DOHH2 (cell line): ENCODE measurements around the gene CYRIA.

Experiments used
- H3F3A ChIP-seq: fragments of 200-600 bp; sonication (generic), shearing (Covaris generic); 2 replicates; pipeline ENCODE4 v1.6.0; 2016; ENCODE audit warnings: antibody characterized with exemption, mild to moderate bottlenecking; ENCODE audit not compliant: control insufficient read depth, insufficient read depth
- H3K27ac ChIP-seq: fragments of 200-600 bp; sonication (generic); 2 replicates; pipeline ENCODE4 v1.5.1; 2014; ENCODE audit warnings: low read depth, mild to moderate bottlenecking, low read length, moderate library complexity
- H3K27me3 ChIP-seq: fragments of 200-600 bp; sonication (generic); 2 replicates; pipeline ENCODE4 v1.6.1; 2014; ENCODE audit warnings: mild to moderate bottlenecking, low read length, mixed read lengths; ENCODE audit not compliant: control insufficient read depth
- H3K36me3 ChIP-seq: fragments of 200-600 bp; sonication (generic); 2 replicates; pipeline ENCODE4 v1.6.1; 2014; ENCODE audit warnings: mild to moderate bottlenecking, low read length, moderate library complexity, mixed read lengths; ENCODE audit not compliant: control insufficient read depth
- H3K4me1 ChIP-seq: fragments of 200-600 bp; sonication (generic); 2 replicates; pipeline ENCODE4 v1.6.1; 2014; ENCODE audit warnings: mild to moderate bottlenecking, low read length, mixed read lengths; ENCODE audit not compliant: control insufficient read depth
- H3K4me2 ChIP-seq: fragments of 200-600 bp; sonication (generic); 2 replicates; pipeline ENCODE4 v1.6.0; 2014; ENCODE audit warnings: mild to moderate bottlenecking, low read length, moderate library complexity
- H3K4me3 ChIP-seq: fragments of 200-600 bp; sonication (generic); 2 replicates; pipeline ENCODE4 v1.5.1; 2014; ENCODE audit warnings: mild to moderate bottlenecking, low read length, mixed read lengths
- H3K79me2 ChIP-seq: fragments of 200-600 bp; sonication (generic); 2 replicates; pipeline ENCODE4 v1.6.1; 2014; ENCODE audit warnings: mild to moderate bottlenecking, low read length, mixed read lengths; ENCODE audit not compliant: control insufficient read depth
- H3K9me2 ChIP-seq: fragments of 200-600 bp; sonication (generic); replicated peaks from 2 replicates; pipeline ENCODE4 v1.6.1; 2014; ENCODE audit warnings: mild to moderate bottlenecking, low read length, mixed read lengths; ENCODE audit not compliant: control insufficient read depth
- H3K9me3 ChIP-seq: fragments of 200-600 bp; sonication (generic); 2 replicates; pipeline ENCODE4 v1.6.1; 2014; ENCODE audit warnings: antibody characterized with exemption, low read length, mixed read lengths; ENCODE audit not compliant: control insufficient read depth, insufficient read depth
- H4K20me1 ChIP-seq: fragments of 200-600 bp; sonication (generic); 2 replicates; pipeline ENCODE4 v1.6.0; 2014; ENCODE audit warnings: low read depth, mild to moderate bottlenecking, antibody characterized with exemption, low read length, moderate library complexity; ENCODE audit not compliant: control insufficient read depth, insufficient read depth
- EZH2phosphoT487 ChIP-seq: fragments of 200-600 bp; sonication (generic); IDR thresholded peaks from 2 replicates; pipeline ENCODE4 v1.6.1; 2017; ENCODE audit warnings: borderline replicate concordance, mild to moderate bottlenecking, antibody characterized with exemption, low read length, moderate library complexity, mixed read lengths
- TF ChIP-seq, protein P1 (sequence below): fragments of 200-600 bp; sonication (generic); IDR thresholded peaks from one replicate; pipeline ENCODE4 v1.5.1; 2014; ENCODE audit warnings: antibody characterized with exemption, mild to moderate bottlenecking, low read depth, low read length; ENCODE audit not compliant: poor library complexity, severe bottlenecking

The CYRIA gene

DNA sequence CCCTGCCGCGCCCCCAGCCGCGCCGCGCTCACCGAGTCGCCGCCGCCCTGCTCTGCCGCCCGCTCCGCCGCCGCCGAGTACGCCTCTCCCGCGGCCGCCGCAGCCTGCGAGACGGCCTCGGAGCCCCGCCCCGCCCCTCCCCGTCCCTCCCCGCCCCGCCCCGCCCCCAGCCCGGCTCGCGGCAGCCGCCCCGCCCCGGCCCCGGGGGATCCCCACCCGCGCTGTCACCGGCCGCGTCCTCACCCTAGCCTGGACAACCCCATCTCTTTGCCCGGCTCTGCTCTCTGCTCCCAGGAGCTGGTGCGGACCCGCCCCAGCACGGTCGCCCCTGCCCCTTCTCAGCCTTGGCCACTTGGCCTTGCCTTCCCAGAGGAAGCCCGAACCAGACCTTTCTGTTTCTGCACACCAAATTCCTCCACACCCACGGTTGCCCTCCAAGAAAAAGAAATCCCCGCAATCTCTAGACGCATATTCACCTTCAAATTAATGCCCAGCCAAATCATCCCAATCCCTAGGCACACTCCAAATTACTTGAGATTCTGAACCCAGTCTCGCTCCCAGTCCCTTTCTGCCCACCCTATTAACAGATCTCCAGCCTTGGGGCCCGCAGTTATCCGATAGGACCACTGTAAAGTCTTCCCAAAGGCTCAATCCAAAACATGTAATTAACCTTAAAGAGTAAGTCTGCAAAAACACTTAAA is at the start of gene CYRIA:
Gene CYRIA (minus strand): TSS at position 87 of the 701 bp plus-strand sequence. CDS start 77,715 bp downstream, outside the sequence.
- H3F3A ChIP-seq = peaks cover 2% of the 10 kb centered on the region; the same call in 1 of the 2 replicates
- peaks cover 5% of the 10 kb centered on the region; the same call in 1 of the 2 replicates for H3K27me3 ChIP-seq
- H3K79me2 ChIP-seq = peaks cover 45% of the 10 kb centered on the region
- no peaks in the 10 kb centered on the region for H3K9me2 ChIP-seq
- peak within 1 kb of the TSS; percentile 99 for H3K4me2 ChIP-seq
- H3K9me3 ChIP-seq = no peaks in the 10 kb centered on the region
- no peaks in the 10 kb centered on the region for H4K20me1 ChIP-seq
- H3K36me3 ChIP-seq = no peaks in the 10 kb centered on the region
- H3K4me3 ChIP-seq = peak within 1 kb of the TSS; percentile 80
- peak within 1 kb of the TSS; percentile 46 for H3K27ac ChIP-seq
- H3K4me1 ChIP-seq = peaks cover 56% of the 10 kb centered on the region
- TF ChIP-seq, protein P1, sequence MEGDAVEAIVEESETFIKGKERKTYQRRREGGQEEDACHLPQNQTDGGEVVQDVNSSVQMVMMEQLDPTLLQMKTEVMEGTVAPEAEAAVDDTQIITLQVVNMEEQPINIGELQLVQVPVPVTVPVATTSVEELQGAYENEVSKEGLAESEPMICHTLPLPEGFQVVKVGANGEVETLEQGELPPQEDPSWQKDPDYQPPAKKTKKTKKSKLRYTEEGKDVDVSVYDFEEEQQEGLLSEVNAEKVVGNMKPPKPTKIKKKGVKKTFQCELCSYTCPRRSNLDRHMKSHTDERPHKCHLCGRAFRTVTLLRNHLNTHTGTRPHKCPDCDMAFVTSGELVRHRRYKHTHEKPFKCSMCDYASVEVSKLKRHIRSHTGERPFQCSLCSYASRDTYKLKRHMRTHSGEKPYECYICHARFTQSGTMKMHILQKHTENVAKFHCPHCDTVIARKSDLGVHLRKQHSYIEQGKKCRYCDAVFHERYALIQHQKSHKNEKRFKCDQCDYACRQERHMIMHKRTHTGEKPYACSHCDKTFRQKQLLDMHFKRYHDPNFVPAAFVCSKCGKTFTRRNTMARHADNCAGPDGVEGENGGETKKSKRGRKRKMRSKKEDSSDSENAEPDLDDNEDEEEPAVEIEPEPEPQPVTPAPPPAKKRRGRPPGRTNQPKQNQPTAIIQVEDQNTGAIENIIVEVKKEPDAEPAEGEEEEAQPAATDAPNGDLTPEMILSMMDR = no peak
- TF ChIP-seq EZH2phosphoT487 = no peak

DNA sequence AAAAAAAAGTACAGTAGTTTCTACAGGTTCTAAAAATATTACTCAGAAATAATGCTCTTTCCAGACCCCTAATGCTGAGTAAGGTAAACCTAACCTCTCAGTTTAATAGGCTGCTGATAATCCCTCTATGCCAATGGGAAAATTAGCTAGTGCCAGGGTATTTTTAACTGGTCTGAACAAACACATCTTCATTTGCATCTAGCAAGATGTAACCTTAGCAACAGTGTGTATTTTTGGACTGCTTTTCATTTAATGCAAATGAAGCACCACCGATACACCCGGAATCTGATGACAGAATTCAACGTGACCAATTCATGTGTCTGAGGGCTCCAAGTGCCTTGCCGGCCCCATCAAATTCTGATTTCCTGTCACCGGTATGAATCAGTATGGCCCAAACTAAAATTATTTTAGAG is 47.4 kb upstream of the CYRIA start:
- Histone ChIP-seq H4K20me1 (no peaks in the 10 kb centered on the region), H3K9me2 (no peaks in the 10 kb centered on the region), H3K79me2 (no peaks in the 10 kb centered on the region), H3F3A (no peaks in the 10 kb centered on the region), H3K9me3 (no peaks in the 10 kb centered on the region), H3K4me1 (peaks cover 47% of the 10 kb centered on the region), H3K4me2 (peak overlapping the region; percentile 65), H3K27me3 (no peaks in the 10 kb centered on the region), H3K27ac (peak overlapping the region; percentile 36), H3K4me3 (peak overlapping the region; percentile 48), H3K36me3 (no peaks in the 10 kb centered on the region)
- TF ChIP-seq EZH2phosphoT487 = no peak
- TF ChIP-seq, protein P1 = no peak

DNA sequence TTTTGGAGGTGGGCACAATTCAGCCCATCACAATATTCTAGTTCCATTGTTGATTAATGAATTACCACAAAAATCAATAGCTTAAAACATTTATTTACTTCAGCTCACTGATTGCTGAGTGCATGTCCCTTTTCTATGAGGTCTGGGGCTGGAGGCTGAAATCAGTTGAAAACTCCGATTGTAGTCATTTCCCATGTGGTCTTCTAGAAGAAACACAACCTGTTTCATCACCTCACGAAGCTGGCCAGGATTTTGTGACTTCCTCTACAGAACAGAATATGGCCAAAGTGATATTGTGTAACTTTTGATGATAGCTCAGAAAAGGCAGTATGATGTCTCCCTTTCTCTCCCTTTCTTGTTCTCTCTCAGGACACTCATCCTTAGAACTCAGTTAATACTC is 44.1 kb upstream of the CYRIA start:
- no peak for TF ChIP-seq EZH2phosphoT487
- TF ChIP-seq, protein P1 = no peak
- Histone ChIP-seq H3K4me1 (peaks cover 41% of the 10 kb centered on the region), H3K79me2 (no peaks in the 10 kb centered on the region), H3K4me2 (no peak overlapping the region), H3K27me3 (no peaks in the 10 kb centered on the region), H3K27ac (no peak overlapping the region), H3K4me3 (no peak overlapping the region), H3K9me3 (no peaks in the 10 kb centered on the region), H3K9me2 (no peaks in the 10 kb centered on the region), H3F3A (no peaks in the 10 kb centered on the region), H3K36me3 (no peaks in the 10 kb centered on the region), H4K20me1 (no peaks in the 10 kb centered on the region)
